Lung (tissue), 12 donors: ENCODE data around the gene LRRC75A. TPM values are rescaled to one million over a fixed set of nuclear protein-coding genes. Genes with fewer than 3 reads are reported as not detected.

Experiments used
- ATAC-seq: fragments of 200-7000 bp; cut with Tn5 transposase; one replicate; pipeline ENCODE4 v1.9.1; 2020; ENCODE audit warnings: moderate number of reproducible peaks; ENCODE audit not compliant: insufficient read depth, low FRiP score
- DNase-seq, 3 donors: peaks; one replicate each; pipeline ENCODE4 v3.0.0-alpha.2; 2013 to 2017
- H3K27ac ChIP-seq, 2 donors: one replicate each; pipeline ENCODE4 v1.5.1; 2013; ENCODE audit warnings: mild to moderate bottlenecking in 2 of 2, moderate library complexity in 2 of 2, control low read depth in 1 of 2, inconsistent platforms in 1 of 2, low read depth in 1 of 2, low read length in 1 of 2
- H3K27me3 ChIP-seq, 3 donors: one replicate each; pipeline ENCODE4 v1.5.1; 2013; ENCODE audit warnings: low read length in 2 of 3; ENCODE audit not compliant: control insufficient read depth in 3 of 3, insufficient read depth in 3 of 3
- H3K36me3 ChIP-seq, 4 donors: one replicate each; pipeline ENCODE4 v1.5.1; 2013; ENCODE audit warnings: low read length in 4 of 4, mild to moderate bottlenecking in 1 of 4, moderate library complexity in 1 of 4; ENCODE audit not compliant: control insufficient read depth in 4 of 4, insufficient read depth in 4 of 4
- H3K4me1 ChIP-seq, 5 donors: one replicate each; pipeline ENCODE4 v1.5.1; 2013; ENCODE audit warnings: low read length in 5 of 5, mild to moderate bottlenecking in 2 of 5, moderate library complexity in 1 of 5; ENCODE audit not compliant: control insufficient read depth in 5 of 5, insufficient read depth in 5 of 5
- H3K4me3 ChIP-seq: one replicate; pipeline ENCODE4 v1.5.1; 2013; ENCODE audit warnings: mild to moderate bottlenecking, control low read depth, moderate library complexity
- H3K9ac ChIP-seq, 2 donors: one replicate each; pipeline ENCODE4 v1.5.1; 2013; ENCODE audit warnings: low read length in 2 of 2, control low read depth in 1 of 2; ENCODE audit not compliant: insufficient read depth in 1 of 2
- H3K9me3 ChIP-seq, 4 donors: one replicate each; pipeline ENCODE4 v1.5.1; 2013; ENCODE audit warnings: low read length in 3 of 4, mild to moderate bottlenecking in 1 of 4, moderate library complexity in 1 of 4; ENCODE audit not compliant: control insufficient read depth in 4 of 4, insufficient read depth in 3 of 4
- CTCF ChIP-seq: IDR thresholded peaks from 2 replicates; pipeline ENCODE4 v1.5.1; 2012; ENCODE audit warnings: mild to moderate bottlenecking; ENCODE audit errors: control extremely low read depth, extremely low read depth
- WGBS, 2 donors: extraction: QIAGEN DNeasy Blood & Tissue Kit; methylation state at CpG; one replicate each; pipeline ENCODE4 v1.1.7; 2013; 5-methylcytosine and 5-hydroxymethylcytosine counted together
- polyA plus RNA-seq, 2 donors: library from polyadenylated mRNA; stranded (reverse); fragments of 200-250 nt; gene quantifications; one replicate each; pipeline ENCODE4 v1.2.1, GENCODE V29; 2013
- total RNA-seq, 2 donors: library from RNA; depleted of rRNA in 1 of 2; stranded (reverse); fragments of >200 nt in 1 of 2; gene quantifications; one replicate each; pipeline ENCODE4 v1.2.1, GENCODE V29; 2014 to 2021
- donor health status: control.
- donor health status: control.
- donor health status: Bipolar disorder and iron deficiency.
- donor health status: healthy.
- donor health status: DM: yes; HTN: yes; CAD: no.

The LRRC75A gene
- total and polyA plus RNA-seq, 4 donors, result 0.68 to 3.4 (median 2.4) TPM

DNA sequence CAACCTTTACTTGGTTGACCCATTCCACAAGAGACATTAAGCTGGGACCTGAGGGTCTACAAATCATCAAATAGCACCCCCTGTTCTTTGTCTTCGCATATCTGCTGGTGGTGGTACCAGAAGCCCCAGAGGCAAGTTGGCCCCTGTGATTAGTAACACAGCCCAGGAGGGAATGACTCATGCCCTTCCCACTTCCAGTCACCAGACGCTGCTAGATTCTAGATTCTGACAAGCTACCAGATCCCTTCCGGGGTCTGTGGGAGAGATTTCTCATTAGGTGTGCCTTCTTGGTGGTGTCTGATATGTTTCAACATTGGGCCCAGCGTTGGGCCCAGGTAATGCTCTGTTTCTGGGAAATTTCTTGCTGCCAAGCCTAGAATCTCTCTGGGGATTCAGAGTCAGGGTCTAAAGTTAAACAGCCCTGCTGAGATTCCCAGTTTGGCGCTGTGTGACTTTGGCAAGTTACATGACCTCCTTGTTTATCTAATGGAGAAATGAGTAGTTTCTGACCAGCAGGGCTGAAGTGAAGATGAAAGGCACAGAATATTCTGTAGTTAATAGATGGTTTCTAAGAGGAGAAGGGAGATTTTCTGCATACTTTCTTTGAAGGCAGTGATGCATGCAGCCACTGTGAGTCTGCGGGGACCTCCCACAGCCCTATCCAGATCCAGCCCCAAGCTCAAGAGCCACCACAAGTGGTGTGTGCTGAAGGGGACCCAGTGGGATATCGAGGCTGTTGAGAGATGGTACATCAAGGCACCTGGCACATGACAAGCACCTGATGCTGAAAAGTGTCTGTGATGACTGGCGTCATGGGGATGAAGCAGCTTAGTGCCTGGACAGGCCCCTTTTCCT, 72.7 kb downstream of the LRRC75A start:
- DNase-seq (peak in 1 of 3 donors; percentile 42), ATAC-seq (no peak)
- Histone ChIP-seq H3K4me3 (no peak overlapping the region), H3K27ac (peak overlapping the region in 1 of 2 donors; percentile 62), H3K9ac (no peak overlapping the region), H3K36me3 (peaks cover 0 to 31% (median 0%) of the 10 kb centered on the region in 4 donors), H3K27me3 (no peaks in the 10 kb centered on the region), H3K9me3 (no peaks in the 10 kb centered on the region), H3K4me1 (peaks cover 0 to 25% (median 6%) of the 10 kb centered on the region in 5 donors)
- TF ChIP-seq CTCF, result no peak
- WGBS, 2 donors, result 66 to 67% methylated on average over 8 of the region's 8 CpGs

DNA sequence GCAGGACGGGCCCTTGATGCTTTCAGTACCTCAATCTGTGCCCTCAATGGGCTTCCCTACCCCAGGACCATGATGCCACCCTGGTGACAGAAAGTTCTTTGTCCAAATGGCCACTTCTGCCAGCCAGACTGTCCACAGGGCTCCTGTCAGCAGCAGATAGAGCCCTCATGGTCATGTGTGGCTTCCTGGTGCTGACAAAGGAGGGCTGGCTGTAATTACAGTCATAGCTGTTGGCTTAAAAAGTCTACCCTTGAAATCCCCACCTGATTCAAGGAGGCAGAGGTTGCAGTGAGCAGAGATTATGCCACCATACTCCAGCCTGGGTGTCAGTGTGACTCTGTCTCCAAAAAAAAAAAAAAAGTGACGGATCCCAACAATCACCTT, 73.3 kb downstream of the LRRC75A start:
- TF ChIP-seq CTCF, result no peak
- Histone ChIP-seq H3K4me3 (no peak overlapping the region), H3K27ac (peak overlapping the region in 1 of 2 donors; percentile 62), H3K36me3 (peaks cover 0 to 31% (median 0%) of the 10 kb centered on the region in 4 donors), H3K9ac (no peak overlapping the region), H3K27me3 (no peaks in the 10 kb centered on the region), H3K4me1 (peaks cover 0 to 25% (median 6%) of the 10 kb centered on the region in 5 donors), H3K9me3 (no peaks in the 10 kb centered on the region)
- ATAC-seq, result no peak
- WGBS, 2 donors, result 40 to 74% methylated on average over 2 of the region's 2 CpGs
- DNase-seq, result no peak

DNA sequence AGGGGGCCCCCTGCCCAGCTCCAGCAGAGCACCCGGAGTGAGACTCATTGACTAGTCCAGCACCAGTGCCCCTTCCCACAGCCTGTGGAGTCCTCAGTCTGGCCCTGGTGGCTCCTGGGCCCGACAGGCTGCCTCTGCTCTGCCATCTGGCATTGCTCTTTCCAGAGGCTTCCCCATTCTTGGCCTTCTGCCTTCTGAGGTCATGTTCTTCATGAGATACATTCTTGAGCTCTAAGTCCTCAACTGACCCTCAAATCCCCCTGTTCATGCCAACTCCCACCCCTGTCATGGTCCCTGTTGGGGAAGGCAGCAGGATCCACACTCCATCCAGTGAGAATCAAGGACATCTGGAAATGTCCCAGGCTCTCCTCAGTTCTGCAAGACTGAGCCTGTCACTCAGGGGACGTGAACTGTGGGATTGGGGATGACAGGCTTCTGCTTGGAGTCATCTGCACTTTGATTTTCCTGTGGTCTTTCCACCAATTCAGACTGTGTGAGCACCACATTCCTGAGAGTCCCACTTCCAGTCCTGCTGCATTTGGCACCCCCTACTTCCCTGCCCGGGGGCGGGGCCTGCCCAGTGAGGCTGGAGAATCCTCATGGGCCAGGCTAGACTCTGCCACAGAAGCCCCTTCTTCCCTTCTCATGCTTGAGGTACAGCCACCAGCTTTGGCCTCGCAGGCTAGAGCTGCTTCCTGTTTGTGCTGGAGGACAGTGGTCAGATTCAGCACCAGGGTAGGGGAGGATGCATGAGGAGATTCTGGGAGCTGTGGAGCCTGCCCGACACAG, 73.9 kb downstream of the LRRC75A start:
- Histone ChIP-seq H3K4me3 (no peak overlapping the region), H3K27me3 (no peaks in the 10 kb centered on the region), H3K9ac (no peak overlapping the region), H3K36me3 (peaks cover 0 to 25% (median 0%) of the 10 kb centered on the region in 4 donors), H3K9me3 (no peaks in the 10 kb centered on the region), H3K27ac (peak overlapping the region; percentile 27 to 93), H3K4me1 (peaks cover 0 to 25% (median 6%) of the 10 kb centered on the region in 5 donors)
- WGBS, 2 donors, result 71 to 86% methylated on average over 7 of the region's 7 CpGs
- DNase-seq, result no peak
- no peak for ATAC-seq
- no peak for TF ChIP-seq CTCF
